HepG2 (cell line): ENCODE results near the gene PSMA3. TPM values are rescaled to one million over a fixed set of nuclear protein-coding genes. Genes with fewer than 3 reads are reported as not detected.

Source experiments
- ATAC-seq: fragments of 200-7000 bp; cut with Tn5 transposase; 3 replicates; pipeline ENCODE4 v1.9.1; 2020; ENCODE audit warnings: mild to moderate bottlenecking, moderate library complexity
- BruUV-seq: library from RNA; stranded (reverse); fragments of 400-500 nt; replicated peaks from 2 replicates; lab custom pipeline; 2021; lab: Mats Ljungman, UMichigan
- CTCF ChIA-PET: fragments of 300-600 bp; formaldehyde crosslinking; extraction: SDS; loops from one replicate; lab custom pipeline; 2021; ENCODE audit warnings: low total read pairs, inconsistent platforms, low intra/inter-chr PET ratio; lab: Yijun Ruan, JAX
- POLR2A ChIA-PET: fragments of 350-600 bp; sonication (Branson Sonifier 250); formaldehyde crosslinking; loops from one replicate; lab custom pipeline; 2020; ENCODE audit warnings: antibody characterized with exemption, inconsistent platforms; lab: Yijun Ruan, JAX
- DNase-seq: peaks from one replicate; pipeline ENCODE4 v3.0.0-alpha.2; 2015; ENCODE audit warnings: low spot score
- FAIRE-seq: peaks from 3 replicates; lab custom pipeline; 2011; peaks lifted over from hg19 to GRCh38; lab: Jason Lieb, UNC
- H2AFZ ChIP-seq: one replicate; pipeline ENCODE4 v1.6.1; 2011; ENCODE audit warnings: low read length, inconsistent platforms
- H3K27ac ChIP-seq: fragments of 300-600 bp; 3 replicates; pipeline ENCODE4 v1.8.0; 2011; ENCODE audit warnings: mixed run types, mild to moderate bottlenecking, mixed read lengths, low read length, inconsistent platforms; ENCODE audit not compliant: insufficient read depth; ENCODE audit errors: extremely low read length
- H3K27me3 ChIP-seq, 2 experiments: fragments of 200-600 bp in 1 of 2; 2 replicates in 1 of 2; 3 replicates in 1 of 2; pipeline versions ENCODE4 v1.6.0 to v1.8.0; 2011; ENCODE audit warnings: low read length in 2 of 2, mild to moderate bottlenecking in 2 of 2, moderate library complexity in 2 of 2, inconsistent platforms in 1 of 2; ENCODE audit not compliant: insufficient read depth in 2 of 2, control insufficient read depth in 1 of 2
- H3K36me3 ChIP-seq, 2 experiments: fragments of 200-600 bp in 1 of 2; replicated peaks in 1 of 2; 2 replicates in 1 of 2; 3 replicates in 1 of 2; pipeline versions ENCODE4 v1.5.1 to v1.8.0; 2011; ENCODE audit warnings: low read length in 2 of 2, inconsistent platforms in 1 of 2; ENCODE audit not compliant: insufficient read depth in 2 of 2, control insufficient read depth in 1 of 2
- H3K4me1 ChIP-seq: 2 replicates; pipeline ENCODE4 v1.5.1; 2012; ENCODE audit warnings: low read length, inconsistent platforms; ENCODE audit not compliant: insufficient read depth
- H3K4me2 ChIP-seq: 2 replicates; pipeline ENCODE4 v1.6.0; 2011; ENCODE audit warnings: low read depth, low read length, inconsistent platforms
- H3K4me3 ChIP-seq, 3 experiments: fragments of 200-600 bp in 1 of 3; sonication (generic), shearing (Covaris generic) in 1 of 3; replicated peaks in 1 of 3; 2 replicates each; pipeline ENCODE4 v1.5.1; 2011 to 2016; ENCODE audit warnings: low read length in 3 of 3, inconsistent platforms in 2 of 3, low read depth in 2 of 3, mild to moderate bottlenecking in 2 of 3, control low read depth in 1 of 3, mixed read lengths in 1 of 3; ENCODE audit not compliant: insufficient read depth in 1 of 3
- H3K79me2 ChIP-seq: one replicate; pipeline ENCODE4 v1.6.1; 2011; ENCODE audit warnings: low read length, inconsistent platforms; ENCODE audit not compliant: insufficient read depth
- H3K9ac ChIP-seq: 2 replicates; pipeline ENCODE4 v1.6.0; 2011; ENCODE audit warnings: mild to moderate bottlenecking, low read depth, low read length, inconsistent platforms; ENCODE audit not compliant: insufficient read depth
- H3K9me3 ChIP-seq: 2 replicates; pipeline ENCODE4 v1.5.1; 2012; ENCODE audit warnings: mild to moderate bottlenecking, low read length
- H4K20me1 ChIP-seq: 2 replicates; pipeline ENCODE4 v1.6.0; 2011; ENCODE audit warnings: inconsistent platforms, mild to moderate bottlenecking, low read length, moderate library complexity; ENCODE audit not compliant: insufficient read depth
- HNRNPH1 ChIP-seq: fragments of 200-400 bp; formaldehyde crosslinking; optimal IDR thresholded peaks from 2 replicates; pipeline ENCODE3; 2017; ENCODE audit warnings: mild to moderate bottlenecking, low read depth, low read length
- KDM2A ChIP-seq: sonication (generic); formaldehyde crosslinking; IDR thresholded peaks from 2 replicates; pipeline ENCODE4 v1.4.0; 2020; ENCODE audit warnings: low read depth, missing genetic modification reagents, borderline replicate concordance
- KLF16 ChIP-seq, 2 experiments: sonication (generic) in 1 of 2; formaldehyde crosslinking in 1 of 2; IDR thresholded peaks; 2 replicates each; pipeline versions ENCODE4 v1.6.1 to v1.8.0; 2016 to 2023; ENCODE audit warnings: missing genetic modification reagents in 2 of 2, missing compliant biosample characterization in 1 of 2
- NPAS2 ChIP-seq: sonication (generic); formaldehyde crosslinking; IDR thresholded peaks from 2 replicates; pipeline ENCODE4 v1.8.0; 2022; ENCODE audit warnings: mild to moderate bottlenecking, missing genetic modification reagents, borderline replicate concordance
- RELA ChIP-seq: sonication (generic); formaldehyde crosslinking; IDR thresholded peaks from 2 replicates; pipeline ENCODE4 v1.4.0; 2020; ENCODE audit warnings: missing genetic modification reagents
- SIN3A ChIP-seq: IDR thresholded peaks from 2 replicates; pipeline ENCODE4 v1.6.1; 2011; ENCODE audit warnings: low read depth, mild to moderate bottlenecking, control low read depth, low read length, borderline replicate concordance
- SMAD1 ChIP-seq: sonication (generic); formaldehyde crosslinking; IDR thresholded peaks from 2 replicates; pipeline ENCODE4 v1.4.0; 2020; ENCODE audit warnings: missing genetic modification reagents, low read depth, mild to moderate bottlenecking, borderline replicate concordance
- SMYD3 ChIP-seq: sonication (generic); formaldehyde crosslinking; IDR thresholded peaks from 2 replicates; pipeline ENCODE4 v1.8.1; 2023; ENCODE audit warnings: mild to moderate bottlenecking, missing genetic modification reagents
- SRY ChIP-seq: sonication (generic); formaldehyde crosslinking; IDR thresholded peaks from 2 replicates; pipeline ENCODE4 v1.8.0; 2022; ENCODE audit warnings: mild to moderate bottlenecking, missing genetic modification reagents
- STAG1 ChIP-seq: sonication (generic); formaldehyde crosslinking; IDR thresholded peaks from 2 replicates; pipeline ENCODE4 v1.4.0; 2020; ENCODE audit warnings: missing genetic modification reagents
- TEAD3 ChIP-seq: optimal IDR thresholded peaks from 2 replicates; pipeline ENCODE3; 2016; ENCODE audit warnings: borderline replicate concordance
- TFE3 ChIP-seq: IDR thresholded peaks from 2 replicates; pipeline ENCODE4 v1.6.1; 2016
- ZBTB7A ChIP-seq: sonication (generic); formaldehyde crosslinking; IDR thresholded peaks from 2 replicates; pipeline ENCODE4 v1.8.0; 2022; ENCODE audit warnings: mild to moderate bottlenecking, missing genetic modification reagents
- ZNF160 ChIP-seq: sonication (generic); formaldehyde crosslinking; IDR thresholded peaks from 2 replicates; pipeline ENCODE4 v1.8.0; 2022; ENCODE audit warnings: mild to moderate bottlenecking, inconsistent platforms, missing genetic modification reagents
- ZNF263 ChIP-seq: sonication (generic); formaldehyde crosslinking; IDR thresholded peaks from 2 replicates; pipeline ENCODE4 v1.4.0; 2020; ENCODE audit warnings: missing genetic modification reagents
- ZNF496 ChIP-seq: sonication (generic); formaldehyde crosslinking; IDR thresholded peaks from 2 replicates; pipeline ENCODE4 v1.8.1; 2023; ENCODE audit warnings: mild to moderate bottlenecking, moderate library complexity, missing genetic modification reagents; ENCODE audit not compliant: insufficient replicate concordance
- ZNF572 ChIP-seq: sonication (generic); formaldehyde crosslinking; IDR thresholded peaks from 2 replicates; pipeline ENCODE4 v1.5.1; 2020; ENCODE audit warnings: mild to moderate bottlenecking, missing genetic modification reagents
- ZNF614 ChIP-seq: IDR thresholded peaks from 2 replicates; pipeline ENCODE4 v1.6.1; 2018; ENCODE audit warnings: missing biosample characterization, missing genetic modification reagents, inconsistent platforms, borderline replicate concordance
- ZNF652 ChIP-seq: IDR thresholded peaks from 2 replicates; pipeline ENCODE4 v1.6.1; 2016; ENCODE audit warnings: low read depth, borderline replicate concordance
- ZNF83 ChIP-seq: sonication (generic); formaldehyde crosslinking; IDR thresholded peaks from 2 replicates; pipeline ENCODE4 v1.4.0; 2020; ENCODE audit warnings: missing genetic modification reagents, mild to moderate bottlenecking, borderline replicate concordance
- ZZZ3 ChIP-seq: sonication (generic); formaldehyde crosslinking; IDR thresholded peaks from 2 replicates; pipeline ENCODE4 v1.4.0; 2020; ENCODE audit warnings: missing genetic modification reagents, mild to moderate bottlenecking, borderline replicate concordance
- WGBS: methylation state at CpG from one replicate; pipeline ENCODE4 v1.1.6; 2017; ENCODE audit warnings: low lambda C conversion rate; 5-methylcytosine and 5-hydroxymethylcytosine counted together
- in situ Hi-C: cut with HindIII; loops from 2 replicates; pipeline ENCODE4 v1.10.0; 2017; ENCODE audit warnings: low pct_unique_long_range_greater_than_20kb; ENCODE audit not compliant: extremely low pct_ligation_motif_present
- intact Hi-C: fragments of 100-400 bp; cut with micrococcal nuclease; formaldehyde crosslinking; loops from one replicate; pipeline ENCODE4 v1.10.0; 2022; ENCODE audit not compliant: unreplicated experiment
- polyA plus RNA-seq, 8 experiments: library from polyadenylated mRNA; depleted of rRNA in 3 of 8; stranded (reverse) in 7 of 8; unstranded in 1 of 8; fragments of >200 nt; fragmentation: Illumina TruSeq in 4 of 8; extraction: Trizol in 4 of 8; gene quantifications; 2 replicates each; pipeline versions ENCODE4 v1.2.1 to v1.2.3, GENCODE V29; 2011 to 2016; ENCODE audit warnings: low read depth in 4 of 8, missing spikeins in 1 of 8, mixed read lengths in 1 of 8; ENCODE audit not compliant: insufficient read depth in 1 of 8
- total RNA-seq, 5 experiments: library from RNA; depleted of rRNA; stranded (reverse); fragments of >200 nt; fragmentation: Illumina TruSeq; extraction: Trizol; gene quantifications; 2 replicates each; pipeline ENCODE4 v1.2.3, GENCODE V29; 2016; ENCODE audit warnings: low read depth in 1 of 5

PSMA3 gene
- total and polyA plus RNA-seq, 2 of the 13 experiments (the other 11 are each of a cell fraction or from before 2014, with no cell fraction given), result 232 to 275 TPM

- TF ChIP-seq ZZZ3 (CRISPR knock-in tag) (no peak), ZNF263 (CRISPR knock-in tag) (0 out of 2 replicates have a peak, but pooled peaks have one; percentile 26), ZNF572 (no peak), SMAD1 (CRISPR knock-in tag) (no peak), ZNF614 (CRISPR knock-in tag) (no peak), ZNF83 (CRISPR knock-in tag) (no peak), NPAS2 (no peak), ZNF160 (CRISPR knock-in tag) (peak; percentile 30; the same call in 1 of the 2 replicates), SIN3A (no peak; the same call in 1 of the 2 replicates), ZNF652 (CRISPR knock-in tag) (no peak), HNRNPH1 (no peak), KDM2A (CRISPR knock-in tag) (peak; percentile 71), SMYD3 (CRISPR knock-in tag) (no peak), ZBTB7A (CRISPR knock-in tag) (no peak)
These were observed 44.7 kb upstream of the PSMA3 start, which contains the start of gene ACTR10 (continued) for GRCh38 chr14:58199726-58200479.

GRCh38 chr14:58200480-58200841, 44.2 kb upstream of the PSMA3 start:
- Histone ChIP-seq H3K4me2 (peak overlapping the region; percentile 73), H3K27me3 (no peaks in the 10 kb centered on the region; a peak in 1 of 5 replicates), H3K79me2 (peaks cover 18% of the 10 kb centered on the region), H3K36me3 (peaks cover 0 to 2% of the 10 kb centered on the region in 2 experiments; a peak in 1 of 5 replicates), H3K9ac (peak overlapping the region; percentile 86), H3K4me1 (peaks cover 24% of the 10 kb centered on the region), H3K27ac (peak overlapping the region; percentile 72), H2AFZ (peak overlapping the region; percentile 9), H3K9me3 (no peaks in the 10 kb centered on the region), H3K4me3 (peak overlapping the region; percentile 93 to 98 (median 97)), H4K20me1 (no peaks in the 10 kb centered on the region)
- intact Hi-C loops, result loop anchor here (1.0 kb wide), 1 partner anchor 45 kb away; no protein-coding TSS in a partner anchor
- ChIA-PET CTCF (no interaction called here), POLR2A (interaction anchor here (0.6 to 2.4 kb wide), 3 partner anchors 32 to 98 kb away, joined by 3 to 17 read pairs (median 7); partner anchors contain the start of genes ARID4A and PSMA3)
- ATAC-seq, result peak; percentile 17
- FAIRE-seq, result no peak
- DNase-seq, result no peak
- in situ Hi-C loops, result no loop called here
- WGBS, result 1% methylated on average over 11 of the region's 11 CpGs
- no TSS peak for BruUV-seq
- 0 out of 4 replicates have a peak, but pooled peaks of 1 of the 2 experiments have one; percentile 5 for TF ChIP-seq KLF16 (CRISPR knock-in tag; IDR thresholded peaks at IDR 0.05)
- TF ChIP-seq ZNF496 (CRISPR knock-in tag), result no peak
- TF ChIP-seq SRY (CRISPR knock-in tag), result peak; percentile 13; the same call in 1 of the 2 replicates
- no peak for TF ChIP-seq RELA (CRISPR knock-in tag)
- TF ChIP-seq STAG1 (CRISPR knock-in tag), result no peak
- TF ChIP-seq TEAD3 (CRISPR knock-in tag), result no peak
- TF ChIP-seq TFE3, result no peak
